GM21360 (cell line): ENCODE results near the gene YAF2.

ENCODE experiments used
- ATAC-seq: cut with Tn5 transposase; IDR thresholded peaks from one replicate; pipeline ENCODE4 v1.9.1; 2021; ENCODE audit warnings: mild to moderate bottlenecking, moderate library complexity; ENCODE audit not compliant: unreplicated experiment

Gene YAF2

DNA sequence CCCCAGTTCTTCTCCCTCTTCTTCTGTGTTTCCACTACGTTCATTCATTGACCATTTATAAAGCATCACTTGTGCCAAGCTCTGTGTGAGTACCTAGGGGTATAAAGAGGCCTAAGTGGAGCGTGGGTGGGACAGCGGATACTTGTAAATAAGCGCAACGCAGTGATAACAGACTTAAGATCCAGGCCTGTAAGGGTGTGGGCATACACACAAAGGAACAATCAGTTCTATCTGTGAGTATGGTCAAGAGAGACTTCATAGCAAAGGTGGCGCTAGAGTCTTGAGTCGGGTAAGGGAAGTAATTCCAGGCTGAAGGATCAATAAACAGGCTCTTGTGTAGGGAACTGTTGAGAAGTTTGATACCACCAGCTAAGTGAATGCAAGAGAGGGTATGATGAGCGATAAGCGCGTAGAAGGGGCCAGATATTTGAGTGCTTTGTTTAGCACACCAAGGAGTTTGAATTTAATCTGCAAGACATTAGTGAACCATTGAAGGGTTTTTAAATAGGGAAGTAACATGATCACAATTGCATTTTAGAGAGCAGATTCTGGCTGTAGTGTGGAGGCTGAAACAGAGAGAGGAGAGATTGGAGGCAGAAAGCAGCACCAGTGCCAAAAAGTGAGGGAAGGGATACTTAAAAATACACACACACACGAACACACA, 92.4 kb downstream of the YAF2 start:
- no peak for ATAC-seq

GRCh38 chr12:42145197-42145549, 92.9 kb downstream of the YAF2 start:
- no peak for ATAC-seq

DNA sequence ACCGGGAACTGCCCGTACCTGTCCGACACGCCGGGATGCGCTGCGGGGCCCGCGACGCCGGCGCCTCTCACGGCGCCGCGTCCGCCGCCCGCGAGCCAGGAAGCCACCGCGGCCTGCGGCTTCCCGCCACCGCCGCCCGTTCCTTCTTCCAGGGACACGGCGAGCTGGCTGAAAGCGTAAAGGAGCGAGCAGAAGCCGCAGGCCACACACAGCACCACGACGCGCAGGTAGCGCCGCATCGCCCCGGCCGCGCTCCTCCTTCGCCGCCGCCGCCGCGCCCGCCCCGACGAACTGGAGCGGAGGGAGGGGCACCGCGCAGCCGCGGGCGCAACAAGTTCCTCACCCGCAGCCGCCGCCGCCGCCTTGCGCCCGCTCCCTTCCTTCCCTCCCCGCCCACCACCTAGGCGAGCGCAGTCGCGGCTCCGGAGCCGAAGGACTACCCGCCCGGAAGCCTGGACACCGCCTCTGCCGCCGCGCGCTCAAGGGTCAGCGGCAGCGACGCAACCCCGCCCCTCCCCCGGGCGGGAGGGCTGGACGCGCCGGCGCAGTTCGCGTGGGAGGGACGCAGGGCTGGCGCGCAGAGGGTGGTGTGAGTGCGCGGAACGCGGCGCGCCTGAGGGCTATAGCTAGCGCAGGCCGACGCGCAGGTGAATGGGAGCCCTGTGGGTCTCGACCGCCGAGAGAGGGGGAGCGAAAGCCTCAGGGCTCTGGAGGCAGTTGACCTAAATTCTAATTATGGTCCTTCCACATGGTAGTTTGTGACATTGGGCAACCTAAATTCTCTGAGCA, 93.4 kb downstream of the YAF2 start, which contains the start of gene GXYLT1:
Gene GXYLT1 (minus strand): TSS at position 467 of the 789 bp plus-strand sequence. CDS start 228 bp downstream, at position 239.
- ATAC-seq, result peak; percentile 93

GRCh38 chr12:42144158-42144407, 94.0 kb downstream of the YAF2 start:
- no peak for ATAC-seq

GRCh38 chr12:42143452-42144157, 94.4 kb downstream of the YAF2 start:
- no peak for ATAC-seq

DNA sequence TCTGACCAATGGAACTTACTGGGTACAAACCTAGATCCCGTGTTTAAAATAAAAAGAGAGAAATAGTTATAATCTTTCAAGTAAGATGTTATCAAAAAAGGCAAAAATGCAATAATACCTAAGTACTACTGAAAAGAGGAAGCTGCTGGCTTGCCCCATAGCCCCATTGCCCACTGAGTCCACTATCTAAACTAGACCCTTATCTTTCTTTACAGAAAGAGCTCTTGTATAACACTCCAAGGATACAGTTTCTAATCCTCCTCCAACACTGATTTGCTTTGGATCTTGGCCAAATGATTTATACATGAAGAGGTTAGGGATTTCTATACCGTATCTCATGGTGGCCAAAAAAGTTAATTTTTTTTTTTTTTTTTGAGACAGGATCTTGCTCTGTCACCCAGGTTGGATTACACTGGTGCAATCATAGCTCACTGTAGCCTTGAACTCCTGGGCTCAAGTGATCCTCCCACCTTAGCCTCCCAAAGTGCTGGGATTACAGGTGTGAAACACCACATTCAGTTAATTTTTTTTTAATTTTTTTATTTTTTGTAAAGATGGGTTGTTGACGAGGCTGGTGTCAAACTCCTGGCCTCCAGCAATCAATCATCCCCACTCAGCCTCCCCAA, 96.0 kb downstream of the YAF2 start:
- ATAC-seq, result no peak

DNA sequence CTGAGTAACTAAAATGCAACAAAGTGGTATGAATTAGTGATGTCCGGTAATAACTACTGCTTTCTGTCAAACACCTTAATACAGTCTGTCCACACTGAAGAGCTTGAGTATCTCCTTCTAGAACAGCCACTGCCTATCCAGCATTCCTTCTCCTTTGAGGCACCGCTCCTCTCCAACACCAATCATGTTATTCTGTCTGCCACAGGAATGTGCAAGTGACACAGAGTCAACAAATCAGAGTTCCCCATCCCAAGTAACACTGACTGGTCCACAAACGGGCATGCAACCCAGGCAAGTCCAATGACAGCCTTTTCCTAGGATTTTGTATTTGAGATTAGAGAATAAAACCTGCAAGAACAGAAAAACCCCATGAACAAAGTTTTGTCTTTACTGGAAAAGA, 97.1 kb downstream of the YAF2 start:
- no peak for ATAC-seq

GRCh38 chr12:42135259-42135814, 102.7 kb downstream of the YAF2 start:
- no peak for ATAC-seq

GRCh38 chr12:42130672-42131402, 107.2 kb downstream of the YAF2 start:
- ATAC-seq, result no peak

DNA sequence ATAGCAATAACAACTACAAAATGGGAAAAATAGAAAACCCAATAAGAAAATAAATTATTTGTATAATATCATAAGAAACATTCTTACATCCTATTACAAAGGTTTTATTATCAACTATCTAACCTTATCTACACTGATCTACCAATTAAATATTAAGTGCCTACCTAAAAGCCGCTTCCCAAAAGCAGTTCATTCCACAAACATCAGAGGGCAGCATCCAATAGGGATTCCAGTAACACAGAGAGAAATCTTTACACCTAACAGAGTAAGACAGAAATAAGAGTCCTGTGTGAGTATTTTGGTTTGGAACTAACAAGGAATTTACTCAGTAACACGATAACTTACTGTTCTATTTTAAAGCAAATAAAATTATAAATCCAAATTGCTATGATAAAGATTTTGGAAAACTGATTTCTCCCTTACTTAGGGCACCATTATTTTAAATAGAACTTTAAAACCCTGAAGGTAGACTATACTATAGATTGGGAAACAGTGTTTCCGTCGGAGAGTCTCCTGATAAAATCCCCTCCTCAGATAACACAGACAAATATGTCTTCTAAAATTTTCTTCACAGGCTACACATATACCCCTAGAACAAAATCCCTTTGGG, 108.3 kb downstream of the YAF2 start:
- no peak for ATAC-seq

GRCh38 chr12:42128888-42129287, 109.2 kb downstream of the YAF2 start:
- ATAC-seq, result no peak

GRCh38 chr12:42128327-42128726, 109.7 kb downstream of the YAF2 start:
- no peak for ATAC-seq

GRCh38 chr12:42126963-42127362, 111.1 kb downstream of the YAF2 start:
- ATAC-seq, result no peak

DNA sequence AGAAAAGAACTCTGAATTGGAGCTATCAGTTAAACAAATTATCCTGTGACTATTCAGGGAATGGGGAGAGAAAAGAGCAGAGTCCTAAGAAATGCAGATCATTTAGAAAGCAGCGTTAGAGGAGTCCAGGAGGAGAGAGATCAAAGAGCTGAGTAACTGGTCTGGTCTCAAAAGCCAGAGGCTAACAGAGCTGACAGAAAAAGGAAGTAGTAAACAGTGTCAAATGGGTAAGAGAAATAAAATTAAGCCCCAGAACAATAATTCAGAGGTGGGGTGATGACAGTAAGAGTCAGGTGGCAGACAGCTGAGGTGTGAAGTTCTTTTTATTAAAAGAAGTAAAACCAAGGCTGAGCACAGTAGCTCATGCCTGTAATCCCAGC, 112.7 kb downstream of the YAF2 start:
- ATAC-seq, result no peak

- no peak for ATAC-seq
Measured at GRCh38 chr12:42124764-42125387, 113.2 kb downstream of the YAF2 start.

DNA sequence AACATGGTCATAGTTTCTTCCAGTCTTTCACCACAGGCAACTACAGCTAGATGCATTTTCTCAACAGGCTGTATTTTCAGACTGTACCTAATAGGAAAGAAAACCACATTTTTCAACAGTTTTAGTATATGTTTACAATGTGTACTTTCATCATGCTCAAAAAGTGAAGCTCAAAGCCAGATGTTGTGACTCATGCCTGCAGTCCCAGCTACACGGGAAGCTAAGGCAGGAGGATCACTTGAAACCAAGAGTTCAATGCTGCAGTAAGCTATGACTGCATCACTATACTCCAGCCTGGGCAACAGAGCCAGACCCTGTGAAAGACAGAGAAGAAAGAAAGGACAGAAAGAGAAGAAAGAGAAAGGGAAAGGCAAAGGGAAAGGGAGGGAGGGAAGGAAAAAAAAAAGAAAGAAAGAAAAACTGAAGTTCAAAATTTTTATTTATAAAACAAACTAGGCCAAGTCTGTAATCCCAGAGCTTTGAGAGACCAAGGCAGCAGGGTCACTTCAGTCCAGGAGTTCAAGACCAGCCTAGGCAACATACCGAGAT, 118.9 kb downstream of the YAF2 start:
- no peak for ATAC-seq

DNA sequence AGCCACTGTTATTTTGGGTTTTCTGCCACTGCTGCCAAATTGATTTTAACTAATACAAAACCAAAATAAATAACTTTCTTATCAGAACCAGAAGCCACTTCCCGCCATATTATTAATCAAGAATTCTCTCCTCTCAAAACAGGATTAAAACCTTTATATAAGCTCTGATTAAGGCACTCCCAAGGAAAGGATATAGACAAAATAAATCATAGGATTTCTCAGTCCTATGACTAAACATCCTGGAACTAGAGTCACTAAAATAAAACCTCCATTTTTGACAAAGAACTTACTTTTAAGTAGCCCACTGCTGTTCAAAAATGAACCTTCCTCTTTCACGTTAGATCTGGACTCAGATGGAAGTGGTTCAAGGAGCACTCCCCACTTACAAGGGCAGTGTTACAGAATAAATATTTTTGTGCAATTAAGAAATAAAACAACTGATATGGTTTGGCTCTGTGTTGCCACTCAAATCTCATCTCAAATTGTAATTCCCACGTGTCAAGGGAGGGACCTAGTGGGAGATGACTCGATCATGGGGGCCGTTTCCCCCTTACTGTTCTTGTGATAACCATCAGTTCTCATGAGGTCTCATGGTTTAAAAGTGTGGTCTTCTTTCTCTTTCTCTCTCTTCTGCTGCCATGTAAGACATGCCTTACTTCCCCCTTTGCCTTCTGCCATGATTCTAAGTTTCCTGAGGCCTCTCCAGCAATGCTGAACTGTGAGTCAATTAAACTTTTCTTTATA, 119.7 kb downstream of the YAF2 start:
- no peak for ATAC-seq

GRCh38 chr12:42109031-42109430, 129.0 kb downstream of the YAF2 start:
- ATAC-seq, result no peak
